Peyer's patch (tissue), 4 donors: ENCODE data around the gene YIPF3. TPM values are rescaled to one million over a fixed set of nuclear protein-coding genes. Genes with fewer than 3 reads are reported as not detected.

Experiments used
- DNase-seq, 3 donors: peaks; one replicate each; pipeline ENCODE4 v3.0.0-alpha.2; 2017 to 2019
- H3K27ac ChIP-seq, 4 donors: fragments of 200-600 bp; sonication (generic); one replicate each; pipeline ENCODE4 v1.5.1; 2016 to 2019
- H3K27me3 ChIP-seq, 2 donors: fragments of 200-600 bp; sonication (generic); one replicate each; pipeline ENCODE4 v1.5.1; 2019
- H3K36me3 ChIP-seq, 3 donors: fragments of 200-600 bp; sonication (generic); one replicate each; pipeline ENCODE4 v1.5.1; 2016 to 2019
- H3K4me1 ChIP-seq, 4 donors: fragments of 200-600 bp; sonication (generic); one replicate each; pipeline ENCODE4 v1.5.1; 2016 to 2019
- H3K4me3 ChIP-seq, 4 donors: fragments of 200-600 bp; sonication (generic); 1 replicate in 3 of 4; 2 replicates in 1 of 4; pipeline ENCODE4 v1.5.1; 2016 to 2019; ENCODE audit warnings: mild to moderate bottlenecking in 1 of 4
- H3K9me3 ChIP-seq, 4 donors: fragments of 200-600 bp; sonication (generic); one replicate each; pipeline ENCODE4 v1.5.1; 2016 to 2019; ENCODE audit warnings: mild to moderate bottlenecking in 1 of 4
- CTCF ChIP-seq, 6 experiments: fragments of 450-650 bp in 4 of 6; fragments of 200-600 bp in 2 of 6; sonication (generic) in 1 of 6; IDR thresholded peaks; one replicate each; pipeline ENCODE4 v1.5.1; 2017 to 2019; ENCODE audit warnings: antibody characterized with exemption in 6 of 6, mild to moderate bottlenecking in 3 of 6, moderate library complexity in 1 of 6
- POLR2A ChIP-seq, 2 donors: fragments of 450-650 bp; IDR thresholded peaks; one replicate each; pipeline ENCODE4 v1.5.1; 2017; ENCODE audit warnings: antibody characterized with exemption in 2 of 2, mild to moderate bottlenecking in 2 of 2, moderate library complexity in 2 of 2
- total RNA-seq, 4 donors: library from RNA; depleted of rRNA; stranded (reverse); fragments of >200 nt; gene quantifications; one replicate each; pipeline ENCODE4 v1.1.0, GENCODE V29; 2016

Gene YIPF3
- total RNA-seq, 4 donors from 2014 or later, result 78.3 to 165 (median 108) TPM

- H3K4me3 ChIP-seq, result no peak overlapping the region
- H3K27me3 ChIP-seq, result no peaks in the 10 kb centered on the region
- DNase-seq, result no peak
- peaks cover 0 to 43% (median 0%) of the 10 kb centered on the region in 3 donors for H3K36me3 ChIP-seq
- no peak overlapping the region for H3K27ac ChIP-seq
- peaks cover 0 to 16% (median 7%) of the 10 kb centered on the region in 4 donors for H3K4me1 ChIP-seq
- H3K9me3 ChIP-seq, result no peaks in the 10 kb centered on the region
- TF ChIP-seq CTCF (IDR thresholded peaks at IDR 0.05) (no peak), POLR2A (IDR thresholded peaks at IDR 0.05) (no peak)
These were observed 19.7 kb downstream of the YIPF3 start for GRCh38 chr6:43497129-43497396.

DNA sequence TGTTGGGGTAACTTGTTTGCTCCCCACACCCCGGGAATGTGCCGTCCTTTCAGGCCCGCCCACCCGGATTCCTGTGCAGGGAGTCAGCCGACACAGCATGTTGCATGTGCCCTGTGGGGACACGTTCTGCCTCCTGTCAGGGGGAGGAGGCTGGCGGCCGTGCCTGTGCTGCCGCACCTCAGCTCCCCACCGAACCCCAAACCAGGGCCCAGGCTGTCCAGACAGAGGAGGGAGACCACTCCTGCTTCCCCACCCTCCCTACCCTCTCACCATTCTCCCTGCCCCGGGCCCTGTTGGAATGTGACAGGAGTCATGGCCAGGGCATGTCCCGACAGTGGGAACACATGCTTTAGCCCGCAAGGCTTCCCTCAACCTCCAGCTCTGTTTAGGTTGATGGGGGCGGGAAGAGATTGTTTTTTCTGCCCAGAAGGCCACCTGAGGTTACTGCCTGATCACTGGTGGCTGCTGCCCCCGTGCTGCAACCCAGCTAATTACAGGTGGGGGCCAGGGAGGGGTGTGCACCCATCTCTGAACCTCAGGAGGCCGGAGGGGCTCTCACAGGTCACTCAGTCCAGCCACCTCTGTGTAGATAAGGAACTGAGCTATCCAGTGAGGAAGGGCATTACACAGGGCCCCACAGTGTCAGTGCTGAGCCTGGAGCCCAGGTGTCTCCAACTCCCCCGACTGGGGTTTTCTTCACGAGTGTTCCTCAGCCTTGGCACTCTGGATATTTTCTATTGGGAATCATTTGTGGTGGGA, 20.2 kb downstream of the YIPF3 start:
- TF ChIP-seq CTCF (IDR thresholded peaks at IDR 0.05) (peak in 4 of 6 experiments; percentile 16 to 42 (median 34)), POLR2A (IDR thresholded peaks at IDR 0.05) (no peak)
- Histone ChIP-seq H3K27me3 (no peaks in the 10 kb centered on the region), H3K36me3 (peaks cover 0 to 40% (median 0%) of the 10 kb centered on the region in 3 donors), H3K27ac (no peak overlapping the region), H3K4me1 (peaks cover 0 to 19% (median 7%) of the 10 kb centered on the region in 4 donors), H3K9me3 (no peaks in the 10 kb centered on the region), H3K4me3 (no peak overlapping the region)
- DNase-seq, result no peak

DNA sequence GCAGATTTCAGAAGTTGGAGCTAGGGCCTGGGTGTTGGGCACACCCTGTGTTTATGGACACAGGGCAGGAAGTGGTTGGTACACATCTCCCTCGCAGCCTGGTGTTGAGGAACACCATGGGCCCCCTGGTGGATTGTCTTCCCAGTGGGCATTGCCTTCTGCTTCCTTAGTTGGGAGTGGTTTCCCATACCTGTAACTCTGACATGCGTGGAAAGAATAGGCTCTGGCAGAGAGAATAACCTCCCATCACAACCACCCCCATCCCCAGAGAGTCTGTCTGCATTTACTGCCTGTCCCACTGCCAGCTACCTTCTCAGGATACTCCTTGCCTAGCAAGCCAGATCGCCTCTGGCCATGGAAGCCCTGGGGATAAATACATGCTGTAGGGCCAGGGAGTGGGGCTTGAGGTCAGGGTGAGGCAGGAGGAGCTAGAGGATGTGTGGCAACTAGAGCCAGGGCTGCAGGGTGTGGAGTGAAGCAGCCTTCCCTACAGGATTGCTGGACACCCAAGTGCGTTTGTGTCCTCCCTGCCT, 21.3 kb downstream of the YIPF3 start:
- Histone ChIP-seq H3K9me3 (no peaks in the 10 kb centered on the region), H3K27ac (no peak overlapping the region), H3K36me3 (peaks cover 0 to 30% (median 0%) of the 10 kb centered on the region in 3 donors), H3K4me3 (no peak overlapping the region), H3K27me3 (no peaks in the 10 kb centered on the region), H3K4me1 (peaks cover 0 to 19% (median 7%) of the 10 kb centered on the region in 4 donors)
- TF ChIP-seq POLR2A (IDR thresholded peaks at IDR 0.05) (no peak), CTCF (IDR thresholded peaks at IDR 0.05) (peak in 3 of 6 experiments; percentile 26 to 32 (median 31))
- DNase-seq, result no peak

DNA sequence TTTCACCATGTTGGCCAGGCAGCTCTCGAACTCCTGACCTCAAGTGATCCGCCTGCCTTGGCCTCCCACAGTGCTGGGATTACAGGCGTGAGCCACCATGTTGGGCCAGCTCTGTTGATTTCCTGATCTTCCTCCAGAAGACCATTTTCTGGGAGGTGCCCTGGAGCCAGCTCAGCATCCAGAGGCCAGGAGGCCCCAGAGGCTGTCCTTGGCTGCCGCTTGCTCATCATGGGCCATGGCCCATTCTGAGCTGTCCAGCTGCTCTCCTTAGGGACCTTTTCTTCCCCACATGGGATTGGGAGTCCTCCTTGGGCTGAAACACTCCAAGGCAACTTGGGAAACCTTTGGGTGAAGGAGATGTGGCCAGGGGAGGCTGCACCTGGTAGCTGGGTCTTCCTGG, 22.0 kb downstream of the YIPF3 start:
- H3K9me3 ChIP-seq, result no peaks in the 10 kb centered on the region
- TF ChIP-seq CTCF (IDR thresholded peaks at IDR 0.05) (no peak), POLR2A (IDR thresholded peaks at IDR 0.05) (no peak)
- H3K4me3 ChIP-seq, result no peak overlapping the region
- no peak overlapping the region for H3K27ac ChIP-seq
- peaks cover 0 to 19% (median 7%) of the 10 kb centered on the region in 4 donors for H3K4me1 ChIP-seq
- DNase-seq, result no peak
- H3K27me3 ChIP-seq, result no peaks in the 10 kb centered on the region
- H3K36me3 ChIP-seq, result peaks cover 0 to 23% (median 0%) of the 10 kb centered on the region in 3 donors

DNA sequence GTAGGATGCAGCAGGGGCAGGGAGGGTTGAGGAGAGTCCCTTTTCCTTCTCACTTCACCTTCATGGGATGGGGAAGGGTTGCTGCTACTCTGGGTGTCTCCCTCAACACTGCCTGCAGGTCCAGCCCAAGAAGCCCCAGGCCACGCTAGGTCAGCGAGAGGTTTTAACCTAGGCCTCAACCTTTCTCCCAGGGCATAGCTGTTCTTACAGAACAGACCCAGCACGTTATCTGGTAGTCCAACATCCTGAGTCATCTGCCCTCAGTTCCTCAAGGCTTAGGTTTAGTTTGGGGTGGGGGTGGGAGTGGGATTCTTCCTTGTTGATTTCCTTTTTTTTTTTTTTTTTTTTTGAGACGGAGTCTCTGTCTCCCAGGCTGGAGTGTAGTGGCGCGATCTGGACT, 22.4 kb downstream of the YIPF3 start:
- no peaks in the 10 kb centered on the region for H3K27me3 ChIP-seq
- DNase-seq, result no peak
- H3K27ac ChIP-seq, result peak overlapping the region in 2 of 4 donors; percentile 40 to 63
- H3K36me3 ChIP-seq, result peaks cover 0 to 18% (median 0%) of the 10 kb centered on the region in 3 donors
- H3K4me1 ChIP-seq, result peaks cover 0 to 19% (median 7%) of the 10 kb centered on the region in 4 donors
- no peaks in the 10 kb centered on the region for H3K9me3 ChIP-seq
- TF ChIP-seq POLR2A (IDR thresholded peaks at IDR 0.05) (no peak), CTCF (IDR thresholded peaks at IDR 0.05) (no peak)
- no peak overlapping the region for H3K4me3 ChIP-seq
